GM19324 (cell line): ENCODE results near the gene ARHGAP25.
A peak's percentile ranks its signal among the peaks of the same experiment; 100 is the strongest.
"Not testable (repeated sequence)": the region's sequence is repeated elsewhere in the genome, so short reads cannot be mapped to it uniquely, and the experiment has no call there.

Experiments used
- ATAC-seq: cut with Tn5 transposase; IDR thresholded peaks from one replicate; pipeline ENCODE4 v1.9.1; 2021; ENCODE audit warnings: mild to moderate bottlenecking, moderate library complexity; ENCODE audit not compliant: unreplicated experiment, low FRiP score

The ARHGAP25 gene

GRCh38 chr2:68787356-68787755, 52.7 kb downstream of the ARHGAP25 start:
- ATAC-seq = no peak

GRCh38 chr2:68789603-68790002, 55.0 kb downstream of the ARHGAP25 start:
- ATAC-seq = peak; percentile 97

GRCh38 chr2:68790600-68790999, 56.0 kb downstream of the ARHGAP25 start:
- no peak for ATAC-seq

GRCh38 chr2:68791914-68792313, 57.3 kb downstream of the ARHGAP25 start:
- no peak for ATAC-seq

GRCh38 chr2:68792751-68793150, 58.1 kb downstream of the ARHGAP25 start:
- ATAC-seq = no peak

- ATAC-seq = no peak
Measured at GRCh38 chr2:68796295-68796905, 61.8 kb downstream of the ARHGAP25 start.

GRCh38 chr2:68798569-68798968, 64.0 kb downstream of the ARHGAP25 start:
- no peak for ATAC-seq

GRCh38 chr2:68799140-68800026, 64.8 kb downstream of the ARHGAP25 start:
- no peak for ATAC-seq

- ATAC-seq = no peak
Measured at GRCh38 chr2:68800027-68800401, 65.4 kb downstream of the ARHGAP25 start.

GRCh38 chr2:68800517-68800916, 65.9 kb downstream of the ARHGAP25 start:
- no peak for ATAC-seq

GRCh38 chr2:68802161-68802560, 67.5 kb downstream of the ARHGAP25 start:
- not testable (repeated sequence) for ATAC-seq

GRCh38 chr2:68805025-68805424, 70.4 kb downstream of the ARHGAP25 start:
- ATAC-seq = no peak

GRCh38 chr2:68806511-68807109, 72.0 kb downstream of the ARHGAP25 start:
- ATAC-seq = no peak

GRCh38 chr2:68807821-68808266, 73.2 kb downstream of the ARHGAP25 start:
- ATAC-seq = no peak

GRCh38 chr2:68809324-68810240, 75.0 kb downstream of the ARHGAP25 start:
- ATAC-seq = no peak

- no peak for ATAC-seq
Measured at GRCh38 chr2:68811364-68811763, 76.8 kb downstream of the ARHGAP25 start.

- no peak for ATAC-seq
Measured at GRCh38 chr2:68812251-68812650, 77.6 kb downstream of the ARHGAP25 start.

GRCh38 chr2:68813596-68813995, 79.0 kb downstream of the ARHGAP25 start:
- no peak for ATAC-seq

GRCh38 chr2:68817306-68817705, 82.7 kb downstream of the ARHGAP25 start:
- no peak for ATAC-seq

GRCh38 chr2:68819556-68819955, 84.9 kb downstream of the ARHGAP25 start:
- ATAC-seq = no peak
